ENCODE data around the gene PWWP2B. TPM values are rescaled to one million over a fixed set of nuclear protein-coding genes. Genes with fewer than 3 reads are reported as not detected.

PWWP2B gene
- total and polyA plus RNA-seq, 4 donors = 4.8 to 12.0 (median 10.3) TPM

- WGBS (ENCODE audit: insufficient coverage) = 87% methylated on average over 20 of the region's 25 CpGs
- Histone ChIP-seq H3K27me3 (ENCODE audit: control insufficient read depth, insufficient read depth, low read length) (no peaks in the 10 kb centered on the region), H3K4me1 (ENCODE audit: control insufficient read depth, insufficient read depth, low read length) (peaks cover 45% of the 10 kb centered on the region), H3K27ac (ENCODE audit: low read depth, low read length) (no peak overlapping the region), H3K9me3 (ENCODE audit: control insufficient read depth, insufficient read depth, low read length) (no peaks in the 10 kb centered on the region), H3K36me3 (ENCODE audit: control insufficient read depth, insufficient read depth, low read length) (peaks cover 92% of the 10 kb centered on the region), H3K4me3 (ENCODE audit: low read depth, low read length) (no peak overlapping the region)
- no peak for DNase-seq (ENCODE audit: low read depth in 4 of 6, low spot score in 6 of 6)
Measured at GRCh38 chr10:132403511-132404168, 6.6 kb downstream of the PWWP2B start.

- H3K27ac ChIP-seq (ENCODE audit: low read depth, low read length) = no peak overlapping the region
- no peak for DNase-seq (ENCODE audit: low read depth in 4 of 6, low spot score in 6 of 6)
- H3K4me3 ChIP-seq (ENCODE audit: low read depth, low read length) = no peak overlapping the region
- no peaks in the 10 kb centered on the region for H3K27me3 ChIP-seq (ENCODE audit: control insufficient read depth, insufficient read depth, low read length)
- H3K36me3 ChIP-seq (ENCODE audit: control insufficient read depth, insufficient read depth, low read length) = peaks cover 95% of the 10 kb centered on the region
- H3K9me3 ChIP-seq (ENCODE audit: control insufficient read depth, insufficient read depth, low read length) = no peaks in the 10 kb centered on the region
- 86% methylated on average over 20 of the region's 32 CpGs for WGBS (ENCODE audit: insufficient coverage)
- peaks cover 46% of the 10 kb centered on the region for H3K4me1 ChIP-seq (ENCODE audit: control insufficient read depth, insufficient read depth, low read length)
Measured at GRCh38 chr10:132404169-132404880, 7.3 kb downstream of the PWWP2B start.

- no peak overlapping the region for H3K4me3 ChIP-seq (ENCODE audit: low read depth, low read length)
- 78% methylated on average over 54 of the region's 54 CpGs for WGBS (ENCODE audit: insufficient coverage)
- H3K4me1 ChIP-seq (ENCODE audit: control insufficient read depth, insufficient read depth, low read length) = peaks cover 40% of the 10 kb centered on the region
- no peak overlapping the region for H3K27ac ChIP-seq (ENCODE audit: low read depth, low read length)
- no peaks in the 10 kb centered on the region for H3K9me3 ChIP-seq (ENCODE audit: control insufficient read depth, insufficient read depth, low read length)
- no peak for DNase-seq (ENCODE audit: low read depth in 4 of 6, low spot score in 6 of 6)
- peaks cover 96% of the 10 kb centered on the region for H3K36me3 ChIP-seq (ENCODE audit: control insufficient read depth, insufficient read depth, low read length)
- no peaks in the 10 kb centered on the region for H3K27me3 ChIP-seq (ENCODE audit: control insufficient read depth, insufficient read depth, low read length)
Measured at GRCh38 chr10:132404911-132405462, 8.0 kb downstream of the PWWP2B start.

GRCh38 chr10:132405463-132405991, 8.5 kb downstream of the PWWP2B start:
- H3K9me3 ChIP-seq (ENCODE audit: control insufficient read depth, insufficient read depth, low read length) = no peaks in the 10 kb centered on the region
- 95% methylated on average over 53 of the region's 53 CpGs for WGBS (ENCODE audit: insufficient coverage)

GRCh38 chr10:132406181-132406580, 9.2 kb downstream of the PWWP2B start:
- Histone ChIP-seq H3K4me1 (ENCODE audit: control insufficient read depth, insufficient read depth, low read length) (peaks cover 37% of the 10 kb centered on the region), H3K27ac (ENCODE audit: low read depth, low read length) (no peak overlapping the region), H3K27me3 (ENCODE audit: control insufficient read depth, insufficient read depth, low read length) (no peaks in the 10 kb centered on the region), H3K36me3 (ENCODE audit: control insufficient read depth, insufficient read depth, low read length) (peaks cover 96% of the 10 kb centered on the region), H3K4me3 (ENCODE audit: low read depth, low read length) (no peak overlapping the region), H3K9me3 (ENCODE audit: control insufficient read depth, insufficient read depth, low read length) (no peaks in the 10 kb centered on the region)
- no peak for DNase-seq (ENCODE audit: low read depth in 4 of 6, low spot score in 6 of 6)
- WGBS (ENCODE audit: insufficient coverage) = 93% methylated on average over 17 of the region's 17 CpGs

More at GRCh38 chr10:132405463-132405991, 8.5 kb downstream of the PWWP2B start:
- H3K36me3 ChIP-seq (ENCODE audit: control insufficient read depth, insufficient read depth, low read length) = peaks cover 96% of the 10 kb centered on the region
- peaks cover 37% of the 10 kb centered on the region for H3K4me1 ChIP-seq (ENCODE audit: control insufficient read depth, insufficient read depth, low read length)
- no peak overlapping the region for H3K4me3 ChIP-seq (ENCODE audit: low read depth, low read length)
- DNase-seq (ENCODE audit: low read depth in 4 of 6, low spot score in 6 of 6) = no peak
- H3K27me3 ChIP-seq (ENCODE audit: control insufficient read depth, insufficient read depth, low read length) = no peaks in the 10 kb centered on the region
- H3K27ac ChIP-seq (ENCODE audit: low read depth, low read length) = no peak overlapping the region

- Histone ChIP-seq H3K4me1 (ENCODE audit: control insufficient read depth, insufficient read depth, low read length) (peaks cover 37% of the 10 kb centered on the region), H3K27me3 (ENCODE audit: control insufficient read depth, insufficient read depth, low read length) (no peaks in the 10 kb centered on the region), H3K36me3 (ENCODE audit: control insufficient read depth, insufficient read depth, low read length) (peaks cover 93% of the 10 kb centered on the region), H3K9me3 (ENCODE audit: control insufficient read depth, insufficient read depth, low read length) (no peaks in the 10 kb centered on the region), H3K4me3 (ENCODE audit: low read depth, low read length) (no peak overlapping the region), H3K27ac (ENCODE audit: low read depth, low read length) (no peak overlapping the region)
- 94% methylated on average over 10 of the region's 16 CpGs for WGBS (ENCODE audit: insufficient coverage)
- no peak for DNase-seq (ENCODE audit: low read depth in 4 of 6, low spot score in 6 of 6)
Measured at GRCh38 chr10:132406750-132407149, 9.8 kb downstream of the PWWP2B start.

GRCh38 chr10:132407243-132407746, 10.3 kb downstream of the PWWP2B start:
- no peak overlapping the region for H3K4me3 ChIP-seq (ENCODE audit: low read depth, low read length)
- H3K27me3 ChIP-seq (ENCODE audit: control insufficient read depth, insufficient read depth, low read length) = no peaks in the 10 kb centered on the region
- no peaks in the 10 kb centered on the region for H3K9me3 ChIP-seq (ENCODE audit: control insufficient read depth, insufficient read depth, low read length)
- H3K4me1 ChIP-seq (ENCODE audit: control insufficient read depth, insufficient read depth, low read length) = peaks cover 41% of the 10 kb centered on the region
- no peak overlapping the region for H3K27ac ChIP-seq (ENCODE audit: low read depth, low read length)
- no peak for DNase-seq (ENCODE audit: low read depth in 4 of 6, low spot score in 6 of 6)
- peaks cover 89% of the 10 kb centered on the region for H3K36me3 ChIP-seq (ENCODE audit: control insufficient read depth, insufficient read depth, low read length)
- WGBS (ENCODE audit: insufficient coverage) = 88% methylated on average over 12 of the region's 12 CpGs

GRCh38 chr10:132407846-132408278, 10.9 kb downstream of the PWWP2B start:
- H3K4me1 ChIP-seq (ENCODE audit: control insufficient read depth, insufficient read depth, low read length) = peaks cover 47% of the 10 kb centered on the region
- peak overlapping the region; percentile 16 for H3K27ac ChIP-seq (ENCODE audit: low read depth, low read length)
- H3K9me3 ChIP-seq (ENCODE audit: control insufficient read depth, insufficient read depth, low read length) = no peaks in the 10 kb centered on the region
- H3K27me3 ChIP-seq (ENCODE audit: control insufficient read depth, insufficient read depth, low read length) = no peaks in the 10 kb centered on the region
- 41% methylated on average over 15 of the region's 17 CpGs for WGBS (ENCODE audit: insufficient coverage)
- H3K4me3 ChIP-seq (ENCODE audit: low read depth, low read length) = no peak overlapping the region
- no peak for DNase-seq (ENCODE audit: low read depth in 4 of 6, low spot score in 6 of 6)
- H3K36me3 ChIP-seq (ENCODE audit: control insufficient read depth, insufficient read depth, low read length) = peaks cover 89% of the 10 kb centered on the region

- H3K9me3 ChIP-seq (ENCODE audit: control insufficient read depth, insufficient read depth, low read length) = no peaks in the 10 kb centered on the region
- H3K36me3 ChIP-seq (ENCODE audit: control insufficient read depth, insufficient read depth, low read length) = peaks cover 88% of the 10 kb centered on the region
- WGBS (ENCODE audit: insufficient coverage) = 50% methylated on average over 18 of the region's 20 CpGs
- peaks cover 51% of the 10 kb centered on the region for H3K4me1 ChIP-seq (ENCODE audit: control insufficient read depth, insufficient read depth, low read length)
- no peak for DNase-seq (ENCODE audit: low read depth in 4 of 6, low spot score in 6 of 6)
- no peak overlapping the region for H3K4me3 ChIP-seq (ENCODE audit: low read depth, low read length)
- peak overlapping the region; percentile 16 for H3K27ac ChIP-seq (ENCODE audit: low read depth, low read length)
- no peaks in the 10 kb centered on the region for H3K27me3 ChIP-seq (ENCODE audit: control insufficient read depth, insufficient read depth, low read length)
Measured at GRCh38 chr10:132408367-132408781, 11.4 kb downstream of the PWWP2B start.

Measured in spinal cord (tissue), 10 donors.